NCI-H1694 (cell line): ENCODE results near the gene HSF2.

ENCODE experiments used
- DNase-seq: peaks from one replicate; lab custom pipeline; 2025; lab: John Stamatoyannopoulos, UW

The HSF2 gene, protein sequence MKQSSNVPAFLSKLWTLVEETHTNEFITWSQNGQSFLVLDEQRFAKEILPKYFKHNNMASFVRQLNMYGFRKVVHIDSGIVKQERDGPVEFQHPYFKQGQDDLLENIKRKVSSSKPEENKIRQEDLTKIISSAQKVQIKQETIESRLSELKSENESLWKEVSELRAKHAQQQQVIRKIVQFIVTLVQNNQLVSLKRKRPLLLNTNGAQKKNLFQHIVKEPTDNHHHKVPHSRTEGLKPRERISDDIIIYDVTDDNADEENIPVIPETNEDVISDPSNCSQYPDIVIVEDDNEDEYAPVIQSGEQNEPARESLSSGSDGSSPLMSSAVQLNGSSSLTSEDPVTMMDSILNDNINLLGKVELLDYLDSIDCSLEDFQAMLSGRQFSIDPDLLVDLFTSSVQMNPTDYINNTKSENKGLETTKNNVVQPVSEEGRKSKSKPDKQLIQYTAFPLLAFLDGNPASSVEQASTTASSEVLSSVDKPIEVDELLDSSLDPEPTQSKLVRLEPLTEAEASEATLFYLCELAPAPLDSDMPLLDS

DNA sequence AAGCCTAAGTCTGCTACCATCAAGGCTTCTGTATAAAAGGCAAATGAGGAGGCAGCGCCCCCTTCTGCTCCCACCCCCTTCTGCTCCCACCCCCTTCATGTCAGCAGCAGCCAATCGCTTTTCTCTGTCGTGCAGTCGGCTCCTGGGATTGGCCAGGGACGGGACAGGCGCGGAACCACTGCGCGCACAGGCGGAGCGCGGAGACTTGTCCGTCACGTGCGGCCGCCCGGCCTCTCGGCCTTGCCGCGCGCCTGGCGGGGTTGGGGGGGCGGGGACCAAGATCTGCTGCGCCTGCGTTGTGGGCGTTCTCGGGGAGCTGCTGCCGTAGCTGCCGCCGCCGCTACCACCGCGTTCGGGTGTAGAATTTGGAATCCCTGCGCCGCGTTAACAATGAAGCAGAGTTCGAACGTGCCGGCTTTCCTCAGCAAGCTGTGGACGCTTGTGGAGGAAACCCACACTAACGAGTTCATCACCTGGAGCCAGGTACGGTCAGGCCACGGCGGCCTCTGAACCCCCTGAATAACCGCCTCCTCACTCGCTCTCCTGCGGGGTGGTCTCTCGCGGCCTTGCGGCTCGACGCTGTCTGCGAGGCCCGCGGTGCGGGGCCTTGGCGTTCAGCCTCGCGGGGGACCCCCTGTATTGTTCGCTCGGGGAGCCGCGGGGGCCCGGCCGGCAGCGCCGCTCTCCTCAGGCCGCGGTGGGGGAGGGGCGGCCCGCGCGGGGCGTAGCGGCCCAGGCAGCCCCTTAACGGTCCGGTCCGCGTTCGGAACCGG is at the start of gene HSF2:
TSS of gene HSF2 (plus strand) at position 305 of the 773 bp plus-strand sequence. CDS start at position 391, 86 bp downstream.
- DNase-seq = peak; percentile 83

DNA sequence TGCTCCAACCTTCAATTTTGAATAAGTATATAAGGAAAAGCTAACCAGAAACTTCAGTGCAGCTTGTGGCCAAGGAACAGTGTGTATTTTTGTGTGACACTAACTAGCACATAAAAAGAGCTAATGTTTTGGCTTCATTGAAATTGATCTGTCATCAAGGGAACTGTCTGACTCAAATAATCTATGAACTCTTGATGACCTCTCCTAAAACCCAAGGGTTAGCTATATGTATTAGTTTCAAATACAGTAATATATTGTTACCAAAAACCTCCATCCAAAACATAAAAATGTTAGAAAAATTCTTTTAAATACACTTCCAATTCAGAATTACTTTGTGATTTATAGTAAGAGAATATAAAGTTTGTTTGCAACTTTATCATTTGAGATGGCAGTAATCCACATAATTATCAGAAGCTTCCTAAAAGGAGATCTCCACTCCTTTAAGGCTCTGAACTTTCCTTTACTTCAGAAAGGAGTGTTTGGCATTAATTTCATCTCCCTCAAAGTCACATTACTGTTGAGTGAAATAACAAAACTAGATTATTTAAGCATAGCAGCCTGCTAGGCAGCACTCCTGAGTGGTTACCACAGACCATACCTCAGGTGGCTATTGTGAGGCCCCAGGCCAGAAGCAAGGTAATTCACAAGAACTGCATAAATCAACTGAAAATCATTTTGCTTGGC is 46.3 kb upstream of the HSF2 start:
- DNase-seq = no peak

DNA sequence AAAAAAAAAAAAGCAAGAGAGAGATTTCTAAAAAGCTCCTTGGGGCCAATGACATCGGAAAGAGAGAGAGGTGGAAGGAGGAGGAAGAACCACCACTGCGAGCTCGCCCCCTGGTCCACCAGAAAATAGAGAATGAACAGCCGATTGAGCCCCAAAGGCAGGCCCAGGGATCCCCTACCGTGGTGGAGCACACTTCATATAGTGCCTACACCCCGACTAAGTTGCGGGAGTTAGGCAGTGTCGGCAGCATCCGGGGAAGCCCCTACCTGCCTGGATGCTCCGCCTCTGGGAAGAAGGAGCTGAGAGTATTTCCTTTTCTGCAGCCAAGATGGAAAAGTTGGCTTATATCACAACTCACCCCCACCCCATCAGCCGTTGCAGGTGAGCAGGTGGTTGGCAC is 38.6 kb upstream of the HSF2 start:
- no peak for DNase-seq

DNA sequence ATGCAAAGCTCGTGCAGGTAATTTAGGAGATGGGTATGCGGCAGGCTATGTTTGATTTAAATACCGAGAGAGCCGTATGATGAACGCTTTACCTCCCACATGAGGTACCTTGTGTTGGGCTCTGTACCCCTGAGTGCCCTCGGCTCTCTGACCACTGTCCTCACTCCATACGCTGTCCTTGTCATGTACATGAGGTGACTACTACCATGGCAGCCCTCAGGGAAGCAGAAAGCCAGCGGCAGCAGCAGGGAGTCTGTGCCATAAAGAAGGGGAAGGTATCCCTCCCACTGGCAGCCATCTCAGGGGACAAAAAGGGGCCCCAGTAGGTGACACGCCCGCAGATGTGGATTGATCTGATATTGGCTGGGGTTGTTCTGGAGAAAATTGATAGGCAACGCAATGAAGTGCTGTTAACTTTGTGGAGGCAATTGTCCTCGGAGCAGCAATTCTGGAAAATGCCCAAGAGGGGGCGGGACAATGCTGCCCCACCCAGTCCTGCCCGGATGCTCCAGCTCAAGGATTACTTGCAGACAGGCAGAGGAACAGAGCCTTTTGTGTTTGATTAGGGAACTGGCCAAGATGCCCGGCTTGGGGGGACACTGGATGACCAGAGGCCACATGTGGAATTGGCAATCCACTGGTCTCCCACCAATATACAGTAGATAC is 38.0 kb upstream of the HSF2 start:
- no peak for DNase-seq

DNA sequence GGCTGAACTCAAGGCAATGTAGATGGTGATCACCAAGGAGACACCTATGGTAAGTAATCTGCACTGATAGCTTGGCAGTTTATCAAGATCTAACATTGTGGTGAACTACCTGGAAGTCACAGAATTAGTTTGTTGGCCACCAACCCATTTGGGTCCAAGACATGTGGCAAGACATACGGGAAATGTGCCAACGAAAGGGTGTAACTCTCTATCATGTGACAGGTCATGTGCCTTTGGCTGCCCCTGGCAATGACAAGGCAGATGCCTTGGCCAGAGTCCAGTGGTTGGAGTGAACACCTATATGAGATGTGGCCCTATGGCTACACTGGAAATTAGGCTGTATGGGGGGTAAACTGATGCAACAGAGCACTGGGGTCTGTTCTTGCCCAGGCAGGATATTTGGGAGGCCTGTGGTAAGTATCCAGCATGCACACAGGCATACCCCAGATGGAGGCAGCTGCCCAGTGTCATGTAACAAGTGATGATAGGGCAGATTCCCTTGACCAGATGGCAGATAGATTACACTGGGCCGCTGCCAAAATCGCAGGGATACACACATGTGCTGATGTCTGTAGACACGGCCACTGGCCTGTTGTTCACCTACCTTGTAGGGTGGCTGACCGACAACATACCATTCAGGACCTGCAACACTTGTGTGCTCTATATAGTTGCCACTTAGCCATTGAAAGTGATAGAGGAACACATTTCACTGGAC is 35.5 kb upstream of the HSF2 start:
- DNase-seq = no peak

DNA sequence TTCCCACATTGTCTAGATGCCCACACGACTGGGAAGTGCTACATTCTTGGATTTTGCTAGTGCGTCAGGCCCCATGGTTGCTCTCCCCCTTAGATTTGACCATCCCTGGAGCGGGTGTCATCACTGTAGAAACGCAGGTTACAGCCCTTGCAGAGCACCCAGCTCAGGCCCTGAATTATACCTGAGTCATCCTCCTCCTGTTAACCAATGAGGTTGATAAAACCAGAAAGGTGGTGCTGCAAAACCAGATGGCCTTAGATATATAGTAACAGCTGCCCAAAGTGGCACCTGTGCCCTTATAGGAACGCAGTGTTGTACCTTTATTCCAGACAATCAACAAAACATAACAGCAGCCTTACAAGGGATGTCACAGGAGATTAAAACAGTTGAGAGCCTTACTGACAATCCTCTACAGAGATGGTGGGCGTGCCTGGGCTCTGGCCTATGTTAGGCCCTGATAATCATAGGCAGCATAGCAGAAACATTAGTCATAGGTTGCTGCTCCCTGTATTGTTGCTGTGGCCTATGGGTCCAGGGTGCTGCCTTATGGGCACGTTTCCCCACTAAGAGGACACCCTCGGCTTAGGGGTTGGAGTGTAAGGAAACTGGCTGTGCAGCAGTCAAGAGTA is 33.6 kb upstream of the HSF2 start:
- no peak for DNase-seq

DNA sequence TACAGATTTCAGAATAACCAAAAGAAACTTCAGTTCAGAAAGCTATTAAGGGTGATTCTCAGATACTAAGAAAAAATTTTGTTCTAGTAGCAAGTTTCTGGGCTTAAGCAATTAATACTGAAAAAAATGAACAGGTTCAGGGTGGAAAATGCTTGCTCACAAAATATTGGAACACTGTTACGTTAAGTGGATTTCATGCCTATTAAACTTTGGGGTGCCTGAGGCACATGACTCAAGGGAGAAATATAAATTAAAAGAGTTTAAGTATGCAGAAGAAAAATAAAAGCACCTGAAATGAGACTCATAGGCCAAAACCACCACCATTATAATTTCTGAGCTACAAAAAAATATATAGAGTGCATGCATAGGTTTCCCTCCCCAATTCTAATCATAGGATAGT is 32.3 kb upstream of the HSF2 start:
- DNase-seq = no peak

DNA sequence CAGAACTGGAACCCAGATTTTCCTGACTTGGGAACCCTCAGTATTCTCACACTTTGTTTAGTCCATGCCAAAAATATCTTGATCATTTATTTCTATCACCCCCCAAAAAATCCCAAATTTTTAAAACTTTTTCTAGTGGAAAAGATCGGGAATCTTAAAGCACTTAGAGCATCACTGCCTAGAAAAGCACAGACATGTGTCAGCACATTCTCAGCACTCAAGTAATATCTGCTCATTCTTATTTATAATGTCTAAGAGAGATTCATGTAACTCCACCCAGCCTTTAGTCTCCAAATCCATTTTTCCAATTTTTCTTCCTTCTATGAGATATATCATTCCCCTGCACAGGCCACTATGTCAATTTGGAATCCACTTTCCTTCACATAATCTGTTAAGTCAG is 29.9 kb upstream of the HSF2 start:
- DNase-seq = no peak

DNA sequence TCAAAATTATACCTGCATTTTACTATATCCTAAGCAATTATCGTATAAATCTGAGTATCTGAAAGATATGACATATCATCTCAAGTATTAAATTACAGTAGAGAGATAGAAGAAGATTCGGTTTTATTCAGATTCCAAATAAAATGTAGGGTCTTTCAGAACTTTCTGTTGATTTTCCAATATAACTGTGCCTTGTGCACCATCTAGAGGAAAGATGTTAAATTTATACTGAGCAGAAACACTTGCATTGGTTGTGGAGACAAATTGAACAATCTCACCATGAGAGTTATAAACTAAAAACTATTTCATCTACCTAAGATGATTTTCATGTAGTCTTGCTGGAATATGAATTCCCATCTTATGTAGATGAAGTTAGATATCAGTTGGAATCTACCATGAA is 26.8 kb upstream of the HSF2 start:
- DNase-seq = no peak

DNA sequence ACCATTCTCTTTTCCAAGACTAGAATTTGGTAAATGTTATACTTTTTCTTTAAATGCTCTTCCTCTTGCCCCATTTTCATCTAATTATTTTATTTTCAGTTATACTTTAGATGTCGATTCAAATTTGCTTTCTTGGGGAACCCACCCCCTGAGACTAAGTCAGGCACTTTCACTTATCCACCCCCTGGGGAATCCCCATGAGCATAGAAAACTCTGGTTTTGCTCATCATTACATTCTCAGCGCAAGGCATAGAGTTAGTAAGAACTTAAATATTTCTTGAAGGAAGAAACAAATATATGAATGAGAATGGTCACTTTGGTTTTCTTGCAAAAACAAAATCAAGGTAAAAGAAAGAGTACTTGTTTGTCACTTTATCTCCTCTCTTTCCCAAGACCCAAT is 25.1 kb upstream of the HSF2 start:
- DNase-seq = no peak

DNA sequence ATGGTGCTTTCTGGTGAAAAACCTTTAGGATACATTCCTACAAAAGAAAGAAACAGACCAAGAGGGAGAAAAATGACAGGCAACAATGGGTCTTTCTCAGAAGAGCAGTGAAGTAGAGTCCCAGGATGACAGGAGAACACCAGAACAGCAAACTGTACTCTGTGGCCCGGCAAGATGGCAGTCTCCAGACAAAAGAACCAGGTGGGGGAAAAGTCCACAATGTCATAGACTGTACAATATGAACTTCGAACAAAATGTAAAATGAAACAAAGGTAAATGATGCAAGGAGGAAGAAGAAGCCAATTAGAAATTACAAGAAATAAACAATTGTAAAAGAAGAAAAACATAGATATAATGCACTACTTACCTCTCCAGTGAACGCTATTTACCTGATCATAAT is 23.2 kb upstream of the HSF2 start:
- DNase-seq = no peak

DNA sequence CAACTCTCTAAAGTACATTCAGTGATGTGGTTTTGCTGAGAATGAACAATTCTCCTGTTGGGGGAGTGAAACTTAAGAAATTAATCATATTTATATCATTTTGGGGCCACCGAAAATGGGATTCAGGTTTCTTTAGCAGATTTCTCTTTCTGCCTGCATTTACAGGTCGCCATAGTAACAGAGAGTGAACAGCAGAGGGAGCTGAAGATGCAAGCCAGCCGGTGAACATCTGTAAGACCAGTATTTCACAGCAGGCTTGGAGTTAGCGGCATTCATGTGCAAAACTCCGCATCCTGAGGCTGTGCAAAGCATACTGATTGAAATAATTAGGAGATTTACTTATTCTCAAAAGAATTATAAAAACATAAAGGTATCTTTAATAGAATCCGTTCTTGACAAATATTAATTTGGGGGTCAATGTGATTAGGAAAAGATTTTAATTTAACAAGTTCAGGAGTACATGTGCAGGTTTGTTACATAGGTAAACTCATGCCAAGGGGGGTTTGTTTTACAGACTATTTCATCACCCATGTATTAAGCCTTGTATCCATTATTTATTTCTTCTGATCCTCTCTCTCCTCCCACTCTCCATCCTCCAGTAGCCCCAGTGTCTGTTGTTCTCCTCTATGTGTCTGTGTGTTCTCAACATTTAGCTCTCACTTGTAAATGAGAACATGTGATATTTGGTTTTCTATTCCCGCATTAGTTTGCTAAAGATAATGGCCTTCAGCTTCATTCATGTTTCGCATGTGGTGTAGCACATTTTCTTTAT is 17.8 kb upstream of the HSF2 start:
- peak; percentile 42 for DNase-seq

DNA sequence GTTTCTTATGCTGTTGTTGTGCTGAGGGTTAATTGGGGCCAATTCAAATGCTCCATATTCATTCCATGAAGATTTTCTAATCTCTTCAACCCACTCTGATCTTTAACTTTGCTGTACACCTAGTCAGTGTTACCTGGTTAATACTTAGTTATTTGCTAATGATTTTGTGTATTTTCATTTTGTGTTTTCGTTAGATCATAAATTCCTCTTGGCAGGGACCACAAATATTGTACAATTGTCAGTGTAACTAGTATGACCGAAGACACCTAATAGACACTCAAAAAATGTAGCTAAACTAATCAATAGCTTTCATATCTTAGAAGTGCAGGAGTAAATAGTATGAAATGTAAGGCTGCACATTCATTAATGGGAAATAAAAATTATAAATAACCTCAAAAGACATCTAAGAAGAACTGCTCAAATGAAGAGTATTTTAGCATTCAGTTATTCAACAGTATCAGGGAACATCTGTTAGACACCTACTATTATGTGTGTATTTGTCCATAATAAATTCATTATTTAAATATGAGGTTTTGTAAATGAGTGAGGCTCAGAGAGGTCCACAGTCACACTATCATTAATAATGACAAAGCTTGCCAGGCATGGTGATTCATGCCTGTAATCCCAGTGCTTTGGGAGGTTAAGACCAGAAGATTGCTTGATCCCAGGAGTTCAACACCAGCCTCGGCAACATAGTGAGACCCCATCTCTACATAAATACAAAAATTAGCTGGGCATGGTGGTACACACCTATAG is 13.4 kb upstream of the HSF2 start:
- no peak for DNase-seq

DNA sequence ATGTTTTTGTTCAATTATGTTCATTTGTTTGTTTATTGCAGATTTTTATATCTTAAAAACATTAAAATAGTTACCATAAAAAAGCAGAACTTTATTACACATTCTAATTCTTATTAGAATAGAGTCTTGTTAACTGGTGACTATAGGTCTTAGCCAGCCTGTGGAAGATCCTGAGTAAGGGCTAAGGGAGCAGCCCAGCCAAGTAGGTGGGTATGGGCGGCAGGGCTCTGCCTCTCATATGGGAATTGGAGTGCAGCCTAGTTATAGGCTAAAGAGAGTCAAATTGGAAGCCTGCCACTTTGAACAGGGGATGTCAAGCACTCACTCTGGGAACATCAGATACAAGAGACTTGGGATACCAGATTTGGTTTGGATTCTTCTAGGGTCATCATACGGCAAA is 10.5 kb upstream of the HSF2 start:
- no peak for DNase-seq

DNA sequence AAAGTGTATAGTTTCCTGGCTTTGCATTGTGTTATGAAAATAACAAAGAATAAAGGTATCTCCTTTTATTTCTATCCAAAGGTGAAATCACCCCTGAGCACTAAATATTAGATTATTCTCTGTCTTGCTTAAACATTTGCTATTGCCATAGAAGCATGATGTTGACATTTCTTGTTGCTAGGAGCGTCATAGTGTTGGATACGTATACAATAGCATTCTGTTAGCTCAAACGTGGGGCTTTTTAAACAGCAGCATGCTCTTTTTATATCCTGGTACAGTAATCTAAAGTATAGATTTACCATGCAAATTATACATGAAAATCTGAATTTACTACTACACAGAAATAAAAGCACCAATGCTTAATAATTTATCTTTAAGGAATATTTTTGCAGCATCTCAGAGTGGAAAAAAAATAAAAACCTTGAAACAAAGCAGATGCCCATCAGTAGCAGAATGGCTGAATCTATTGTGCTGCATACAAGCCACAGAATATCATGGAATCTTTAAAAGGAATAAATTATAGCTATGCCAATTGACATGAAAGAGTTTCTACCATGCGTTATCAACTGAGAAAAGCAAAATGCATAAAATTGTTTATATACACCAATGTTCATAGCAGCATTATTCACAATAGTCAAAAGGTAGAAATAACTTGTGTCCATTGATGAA is 9.6 kb upstream of the HSF2 start:
- no peak for DNase-seq

DNA sequence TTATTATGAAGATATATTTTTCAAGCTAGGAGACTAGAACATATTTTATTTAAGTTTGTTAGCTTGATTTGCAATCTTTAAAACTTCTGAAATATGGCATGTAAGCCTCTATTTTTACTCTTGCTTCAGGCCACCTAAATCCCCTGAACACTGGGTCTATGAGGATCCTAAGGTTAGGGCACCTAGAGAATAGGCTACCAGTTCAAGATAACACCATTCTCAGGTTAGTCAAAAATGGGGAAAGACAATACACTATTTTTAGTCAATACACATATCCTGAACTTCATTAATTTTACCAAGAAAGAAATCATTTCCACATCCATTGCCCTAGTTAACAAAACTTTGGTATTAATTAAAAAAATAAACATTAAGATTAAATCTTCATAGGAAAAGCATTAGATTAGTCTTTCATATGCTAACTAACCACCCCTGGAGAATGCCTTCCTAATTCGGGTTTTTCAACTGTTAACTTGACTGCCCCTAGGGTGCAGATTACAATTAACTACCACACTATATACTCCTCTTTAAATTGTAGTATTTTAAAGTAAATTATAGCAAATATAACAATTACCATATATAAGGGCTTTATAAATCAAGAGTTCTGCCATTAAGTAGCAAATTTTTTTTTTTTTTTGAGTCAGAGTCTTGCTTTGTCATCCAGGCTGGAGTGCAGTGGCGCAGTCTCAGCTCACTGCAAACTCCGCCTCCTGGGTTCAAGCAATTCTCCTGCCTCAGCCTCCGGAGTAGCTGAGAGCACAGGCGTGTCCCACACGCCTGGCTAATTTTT is 6.7 kb upstream of the HSF2 start:
- no peak for DNase-seq

DNA sequence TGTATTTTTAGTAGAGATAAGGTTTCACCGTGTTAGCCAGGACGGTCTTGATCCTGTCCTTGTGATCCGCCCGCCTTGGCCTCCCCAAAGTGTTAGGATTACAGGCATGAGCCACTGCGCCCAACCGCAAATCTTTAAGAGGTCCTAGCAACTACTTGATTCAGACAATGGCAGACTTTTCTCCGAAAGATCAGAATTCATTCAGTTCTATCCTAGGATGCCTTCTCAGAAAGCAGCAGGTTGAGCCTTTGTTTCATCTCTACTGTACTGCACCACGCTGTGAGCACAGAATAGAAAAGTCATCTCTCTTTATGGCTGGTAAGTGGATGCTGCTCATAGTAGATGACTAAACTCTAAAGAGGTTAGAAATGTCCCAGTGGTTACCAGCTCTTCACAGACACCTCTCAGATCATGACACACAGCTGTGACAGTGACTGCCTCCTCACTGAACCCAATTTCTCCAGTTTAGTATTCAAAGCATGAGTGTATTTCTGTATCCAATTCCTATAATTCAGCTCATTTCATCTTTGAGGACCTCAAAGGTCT is 6.0 kb upstream of the HSF2 start:
- DNase-seq = no peak

DNA sequence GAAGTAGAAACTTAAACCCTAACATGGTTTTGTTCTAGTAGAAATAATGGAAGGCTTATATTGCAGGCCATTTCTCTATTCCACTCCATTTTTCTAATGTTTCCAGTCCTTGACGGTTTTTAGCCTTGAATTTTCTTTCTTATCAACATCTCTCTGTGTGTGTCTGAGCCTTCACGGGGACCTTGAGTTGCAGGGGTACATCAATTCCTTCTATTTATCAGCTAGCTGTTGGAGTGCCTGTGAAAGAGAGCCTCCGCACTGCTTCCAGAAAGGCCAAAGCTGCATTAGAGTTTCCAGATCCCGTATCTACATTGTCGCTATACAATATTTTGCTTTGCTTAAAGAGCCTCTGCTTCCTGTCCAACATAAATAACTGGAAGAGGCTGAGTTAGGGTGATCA is 5.4 kb upstream of the HSF2 start:
- DNase-seq = no peak
